Endodermal cell (in vitro differentiated cells): ENCODE results near the gene BFSP2. TPM values are rescaled to one million over a fixed set of nuclear protein-coding genes. Genes with fewer than 3 reads are reported as not detected.

ENCODE experiments used
- DNase-seq: peaks from one replicate; pipeline ENCODE4 v3.0.0-alpha.2; 2017
- H3K27ac ChIP-seq: 2 replicates; pipeline ENCODE4 v1.5.1; 2013; ENCODE audit warnings: mild to moderate bottlenecking, low read depth, low read length, moderate library complexity
- H3K27me3 ChIP-seq: 2 replicates; pipeline ENCODE4 v1.6.1; 2013; ENCODE audit warnings: mild to moderate bottlenecking, low read length, moderate library complexity; ENCODE audit not compliant: insufficient read depth, control insufficient read depth, poor library complexity, severe bottlenecking
- H3K36me3 ChIP-seq: 2 replicates; pipeline ENCODE4 v1.7.0; 2013; ENCODE audit warnings: mild to moderate bottlenecking, low read length, moderate library complexity; ENCODE audit not compliant: control insufficient read depth, insufficient read depth
- H3K4me1 ChIP-seq: one replicate; pipeline ENCODE4 v1.7.0; 2013; ENCODE audit warnings: low read length; ENCODE audit not compliant: control insufficient read depth, insufficient read depth
- H3K4me3 ChIP-seq: 2 replicates; pipeline ENCODE4 v1.5.1; 2013; ENCODE audit warnings: mild to moderate bottlenecking, low read length, moderate library complexity
- H3K9ac ChIP-seq: 2 replicates; pipeline ENCODE4 v1.6.1; 2013; ENCODE audit warnings: mild to moderate bottlenecking, low read length, moderate library complexity; ENCODE audit not compliant: poor library complexity, severe bottlenecking; ENCODE audit errors: extremely low read depth
- H3K9me3 ChIP-seq: 2 replicates; pipeline ENCODE4 v1.6.1; 2013; ENCODE audit warnings: mild to moderate bottlenecking, low read length, moderate library complexity; ENCODE audit not compliant: control insufficient read depth
- H3K27ac Mint-ChIP-seq: 2 replicates; pipeline ENCODE4 v1.8.0; 2020; ENCODE audit warnings: mixed read lengths
- H3K27me3 Mint-ChIP-seq: 2 replicates; pipeline ENCODE4 v1.8.0; 2021; ENCODE audit warnings: mild to moderate bottlenecking, mixed read lengths; ENCODE audit not compliant: insufficient read depth
- H3K36me3 Mint-ChIP-seq: 2 replicates; pipeline ENCODE4 v1.8.0; 2020; ENCODE audit warnings: low read depth, mixed read lengths
- H3K4me1 Mint-ChIP-seq: 2 replicates; pipeline ENCODE4 v1.8.0; 2020; ENCODE audit warnings: mixed read lengths
- H3K4me3 Mint-ChIP-seq: 2 replicates; pipeline ENCODE4 v1.8.0; 2020; ENCODE audit warnings: mild to moderate bottlenecking, moderate library complexity, mixed read lengths
- H3K9me3 Mint-ChIP-seq: 2 replicates; pipeline ENCODE4 v1.8.0; 2020; ENCODE audit warnings: mild to moderate bottlenecking, mixed read lengths
- WGBS, 2 experiments: methylation state at CpG; one replicate each; pipeline versions ENCODE4 v1.1.5 to v1.1.7; 2013; ENCODE audit warnings: missing lambda C conversion rate in 2 of 2, mixed read lengths in 1 of 2; ENCODE audit not compliant: insufficient coverage in 1 of 2, insufficient read length in 1 of 2; 5-methylcytosine and 5-hydroxymethylcytosine counted together
- total RNA-seq, 2 donors: library from RNA; stranded (reverse); fragmentation: NEBNext Ultra II Directional in 1 of 2; extraction: Animal tissue kit (Norgen Biotek cat#: 25700) in 1 of 2; gene quantifications; 2 replicates in 1 of 2; 3 replicates in 1 of 2; pipeline ENCODE4 v1.2.1, GENCODE V29; 2021
- TF ChIP-seq, protein P1 (sequence below): fragments of 200-600 bp; sonication (generic); conservative IDR thresholded peaks from 2 replicates; pipeline ENCODE4 v1.5.0; 2021; ENCODE audit warnings: antibody characterized with exemption, mild to moderate bottlenecking

The BFSP2 gene
- total RNA-seq, 2 donors from 2014 or later, result not detected

DNA sequence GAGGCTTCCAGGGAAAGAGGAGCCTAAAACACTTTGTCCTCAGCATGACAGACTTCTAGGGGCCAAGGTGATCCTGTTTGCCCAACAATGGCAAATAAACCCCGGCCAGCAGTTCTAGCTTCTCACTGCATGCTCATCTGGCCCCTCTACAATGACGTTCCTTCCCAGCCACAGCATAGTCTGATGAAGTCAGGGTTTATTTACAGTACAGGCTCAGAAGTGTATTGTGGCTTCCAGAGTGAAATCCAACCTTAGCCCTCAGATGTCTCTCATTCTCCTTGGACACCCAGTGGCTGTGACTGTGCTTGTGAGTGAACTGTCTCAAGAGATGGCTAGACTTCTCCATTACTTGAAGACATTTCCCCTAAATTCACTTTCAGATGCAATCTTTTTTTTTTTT lies 40.8 kb downstream of the BFSP2 start:
- TF ChIP-seq, protein P1, sequence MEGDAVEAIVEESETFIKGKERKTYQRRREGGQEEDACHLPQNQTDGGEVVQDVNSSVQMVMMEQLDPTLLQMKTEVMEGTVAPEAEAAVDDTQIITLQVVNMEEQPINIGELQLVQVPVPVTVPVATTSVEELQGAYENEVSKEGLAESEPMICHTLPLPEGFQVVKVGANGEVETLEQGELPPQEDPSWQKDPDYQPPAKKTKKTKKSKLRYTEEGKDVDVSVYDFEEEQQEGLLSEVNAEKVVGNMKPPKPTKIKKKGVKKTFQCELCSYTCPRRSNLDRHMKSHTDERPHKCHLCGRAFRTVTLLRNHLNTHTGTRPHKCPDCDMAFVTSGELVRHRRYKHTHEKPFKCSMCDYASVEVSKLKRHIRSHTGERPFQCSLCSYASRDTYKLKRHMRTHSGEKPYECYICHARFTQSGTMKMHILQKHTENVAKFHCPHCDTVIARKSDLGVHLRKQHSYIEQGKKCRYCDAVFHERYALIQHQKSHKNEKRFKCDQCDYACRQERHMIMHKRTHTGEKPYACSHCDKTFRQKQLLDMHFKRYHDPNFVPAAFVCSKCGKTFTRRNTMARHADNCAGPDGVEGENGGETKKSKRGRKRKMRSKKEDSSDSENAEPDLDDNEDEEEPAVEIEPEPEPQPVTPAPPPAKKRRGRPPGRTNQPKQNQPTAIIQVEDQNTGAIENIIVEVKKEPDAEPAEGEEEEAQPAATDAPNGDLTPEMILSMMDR, result no peak
- Histone ChIP-seq H3K4me3 (no peak overlapping the region), H3K36me3 (no peaks in the 10 kb centered on the region), H3K4me1 (no peaks in the 10 kb centered on the region), H3K9me3 (peaks cover 10% of the 10 kb centered on the region), H3K27me3 (no peaks in the 10 kb centered on the region), H3K9ac (no peak overlapping the region), H3K27ac (no peak overlapping the region)
- Mint-ChIP-seq H3K27ac (no peak overlapping the region), H3K9me3 (no peaks in the 10 kb centered on the region), H3K27me3 (no peaks in the 10 kb centered on the region), H3K4me1 (no peaks in the 10 kb centered on the region), H3K36me3 (no peaks in the 10 kb centered on the region), H3K4me3 (no peak overlapping the region)
- WGBS, 2 experiments, result 85 to 86% methylated on average over 2 of the region's 2 CpGs
- DNase-seq, result no peak

DNA sequence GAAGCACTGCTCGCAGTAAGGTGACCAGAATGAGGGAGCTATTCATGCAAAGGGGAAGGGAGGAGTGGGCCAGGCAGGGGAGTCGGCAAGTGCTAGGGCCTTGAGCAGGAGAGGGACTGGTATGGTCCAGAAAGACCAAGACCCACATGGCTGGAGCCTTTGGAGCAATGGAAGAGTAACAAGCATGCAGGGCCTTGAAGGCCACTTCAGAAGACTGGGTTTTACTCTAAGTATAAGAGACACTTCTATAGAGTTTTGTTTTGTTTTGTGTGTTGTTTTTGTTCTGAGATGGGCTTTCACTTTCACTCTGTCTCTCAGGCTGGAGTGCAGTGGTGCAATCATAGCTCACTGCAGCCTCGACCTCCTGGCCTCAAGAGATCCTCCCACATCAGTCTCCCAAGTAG lies 42.0 kb downstream of the BFSP2 start:
- Mint-ChIP-seq H3K9me3 (no peaks in the 10 kb centered on the region), H3K27ac (no peak overlapping the region), H3K4me3 (no peak overlapping the region), H3K36me3 (no peaks in the 10 kb centered on the region), H3K27me3 (no peaks in the 10 kb centered on the region), H3K4me1 (no peaks in the 10 kb centered on the region)
- Histone ChIP-seq H3K4me1 (no peaks in the 10 kb centered on the region), H3K9me3 (peaks cover 10% of the 10 kb centered on the region), H3K4me3 (no peak overlapping the region), H3K27ac (no peak overlapping the region), H3K36me3 (no peaks in the 10 kb centered on the region), H3K27me3 (no peaks in the 10 kb centered on the region), H3K9ac (no peak overlapping the region)
- WGBS, 2 experiments, result 93 to 100% methylated on average over 2 to 3 of the region's 3 CpGs
- TF ChIP-seq, protein P1, result no peak
- DNase-seq, result no peak

DNA sequence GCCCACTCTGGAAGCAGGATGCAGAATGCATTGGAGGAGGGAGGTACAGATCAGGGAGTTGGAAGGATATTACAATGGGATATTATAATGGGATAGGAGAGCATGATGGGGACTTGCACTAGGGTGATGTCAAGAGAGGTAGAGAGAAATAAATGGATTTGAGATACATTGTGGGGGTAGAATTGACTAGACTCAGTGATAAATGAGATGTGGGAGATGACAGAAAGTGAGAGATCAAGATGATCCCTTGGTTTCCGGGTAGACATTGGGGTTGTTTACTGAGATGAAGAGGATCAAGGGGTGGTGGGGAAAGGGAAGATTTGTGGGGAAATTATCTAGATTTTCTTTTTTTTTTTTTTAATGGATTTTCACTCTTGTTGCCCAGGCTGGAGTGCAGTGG lies 42.7 kb downstream of the BFSP2 start:
- Histone ChIP-seq H3K4me1 (no peaks in the 10 kb centered on the region), H3K27me3 (no peaks in the 10 kb centered on the region), H3K4me3 (no peak overlapping the region), H3K9ac (no peak overlapping the region), H3K36me3 (no peaks in the 10 kb centered on the region), H3K27ac (no peak overlapping the region), H3K9me3 (peaks cover 10% of the 10 kb centered on the region)
- Mint-ChIP-seq H3K4me3 (no peak overlapping the region), H3K27me3 (no peaks in the 10 kb centered on the region), H3K36me3 (no peaks in the 10 kb centered on the region), H3K27ac (no peak overlapping the region), H3K4me1 (no peaks in the 10 kb centered on the region), H3K9me3 (no peaks in the 10 kb centered on the region)
- TF ChIP-seq, protein P1, result no peak
- WGBS, 2 experiments, result 71 to 94% methylated on average over 1 of the region's 1 CpG
- no peak for DNase-seq
